Epithelial cell of esophagus (primary cell): Measurements from ENCODE around the gene PXN.
A peak's percentile ranks its signal among the peaks of the same experiment; 100 is the strongest.

ENCODE experiments used
- DNase-seq: peaks from one replicate; pipeline ENCODE4 v3.0.0; 2010; ENCODE audit warnings: low read depth
- H3K4me3 ChIP-seq: 2 replicates; pipeline ENCODE4 v1.5.1; 2011; ENCODE audit warnings: mild to moderate bottlenecking, low read length, control low read depth
- CTCF ChIP-seq: IDR thresholded peaks from 2 replicates; pipeline ENCODE4 v1.5.1; 2011; ENCODE audit warnings: low read depth, mild to moderate bottlenecking, low read length, control low read depth, inconsistent platforms; ENCODE audit not compliant: insufficient read depth; ENCODE audit errors: missing control alignments

PXN gene

DNA sequence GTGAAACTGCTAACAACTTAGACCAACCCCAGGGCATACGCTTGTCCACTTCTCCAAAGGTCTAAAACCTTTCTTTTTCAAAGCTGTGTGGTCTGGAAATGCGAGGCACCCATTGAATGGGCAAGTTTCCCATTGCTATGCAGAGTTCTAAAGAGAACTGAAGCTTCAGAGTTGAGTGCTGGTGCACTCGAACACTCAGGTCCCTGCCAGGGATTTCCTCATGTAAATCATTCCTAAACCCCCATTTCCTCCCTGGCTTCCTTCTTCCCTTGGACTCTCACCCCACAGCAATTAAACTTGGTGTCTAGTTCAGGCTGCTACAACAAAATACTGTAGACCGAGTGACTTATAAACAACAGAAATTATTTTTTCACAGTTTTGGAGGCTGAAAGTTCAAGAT lies 2.2 kb upstream of the PXN start:
- no peak overlapping the region for H3K4me3 ChIP-seq
- TF ChIP-seq CTCF, result no peak
- no peak for DNase-seq

- TF ChIP-seq CTCF, result no peak
- H3K4me3 ChIP-seq, result no peak overlapping the region
- DNase-seq, result no peak
Measured at GRCh38 chr12:120266180-120266870, 795 bp upstream of the PXN start.

GRCh38 chr12:120264904-120265472 lies 542 bp downstream of the PXN start:
- no peak for DNase-seq
- peak overlapping the region; percentile 78 for H3K4me3 ChIP-seq
- no peak for TF ChIP-seq CTCF

DNA sequence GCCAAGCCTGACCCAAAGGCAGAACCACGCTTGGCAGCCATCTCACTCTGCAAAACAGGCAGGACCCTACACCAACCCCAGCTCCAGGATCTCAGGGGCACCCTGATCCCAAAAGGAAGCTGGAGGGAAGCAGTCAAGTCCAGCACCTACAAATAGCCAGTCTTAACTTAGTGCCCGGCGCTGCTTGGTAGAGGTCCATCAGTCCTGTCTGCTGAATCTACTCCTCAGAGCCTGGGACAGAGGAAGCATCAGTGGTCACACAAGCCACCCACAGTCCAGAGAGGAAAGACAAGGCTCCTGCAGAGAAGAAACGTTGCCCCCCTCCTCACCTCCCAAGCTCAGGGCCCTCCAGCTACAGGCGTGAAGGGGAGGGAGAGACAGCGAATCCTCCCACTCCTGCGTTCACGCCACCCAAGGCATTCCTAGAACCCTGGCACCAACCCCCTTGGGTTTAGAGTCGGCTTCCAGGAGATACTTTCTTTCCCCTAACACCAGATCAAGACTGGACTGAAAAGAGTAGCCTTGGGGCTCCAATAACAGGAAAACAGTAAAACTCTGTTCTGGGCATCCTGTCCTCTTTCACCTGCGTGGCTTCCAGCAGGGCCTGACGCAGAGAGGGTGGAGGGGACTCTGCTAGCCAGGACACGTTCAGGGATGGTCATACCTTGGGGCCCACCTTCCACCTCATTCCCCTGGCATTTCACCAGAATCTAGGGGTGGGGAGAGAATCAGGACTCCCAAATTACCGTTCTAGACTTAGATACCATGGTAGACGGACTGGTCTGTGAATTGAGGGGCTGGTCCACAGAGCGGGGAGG lies 1.2 kb downstream of the PXN start:
- peak; percentile 95 for DNase-seq
- peak overlapping the region; percentile 78 for H3K4me3 ChIP-seq
- TF ChIP-seq CTCF, result no peak

- no peak for DNase-seq
- peak overlapping the region; percentile 78 for H3K4me3 ChIP-seq
- TF ChIP-seq CTCF, result no peak
Measured at GRCh38 chr12:120263748-120264085, 1.8 kb downstream of the PXN start.

DNA sequence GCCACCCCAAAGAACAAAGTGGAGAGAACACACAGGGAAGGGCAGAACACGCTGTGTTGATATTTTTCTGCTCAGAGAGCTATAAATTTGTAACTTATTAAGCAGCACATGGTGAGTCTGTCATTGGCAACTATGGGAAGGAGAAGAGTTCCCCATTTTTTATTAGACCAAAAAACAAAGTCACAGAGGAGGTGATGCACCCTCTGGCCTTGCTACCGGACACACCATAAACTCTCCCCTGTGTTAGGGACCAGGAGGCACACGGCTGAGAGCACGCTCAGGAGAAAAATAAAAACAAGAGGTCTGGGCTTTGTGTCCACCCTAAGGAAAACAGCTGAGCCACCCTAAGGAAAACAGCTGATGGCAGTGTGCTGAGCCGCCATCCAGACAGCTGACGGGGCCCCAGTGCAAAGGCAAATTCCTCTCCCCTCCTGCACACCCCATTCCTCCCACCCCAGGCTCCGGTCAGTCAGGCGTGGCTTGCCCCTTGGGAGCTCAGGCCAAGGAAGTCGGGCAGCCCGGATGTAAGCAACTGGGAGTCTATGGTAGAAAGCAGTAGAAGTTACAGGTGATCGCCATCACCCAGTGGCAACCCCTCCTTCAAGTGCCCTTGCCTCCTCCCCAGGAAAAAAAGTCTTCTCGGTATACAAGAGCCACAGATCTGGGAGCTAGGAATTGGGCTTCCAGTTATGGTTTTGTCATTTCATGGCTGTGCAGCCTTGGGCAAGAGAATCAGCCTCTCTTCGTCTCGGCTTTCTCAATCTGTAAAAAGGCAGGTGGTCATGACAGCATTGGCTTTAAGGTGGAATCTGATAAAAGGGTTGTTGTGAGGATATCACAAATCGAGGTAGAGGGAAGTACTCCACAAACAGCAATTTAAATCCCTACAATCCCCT lies 2.4 kb downstream of the PXN start:
- TF ChIP-seq CTCF, result no peak
- no peak for DNase-seq
- H3K4me3 ChIP-seq, result peak overlapping the region; percentile 78
